Ectodermal cell (in vitro differentiated cells): ENCODE data around the gene BAG1. TPM values are rescaled to one million over a fixed set of nuclear protein-coding genes. Genes with fewer than 3 reads are reported as not detected.

Source experiments
- H3K27ac ChIP-seq: 2 replicates; pipeline ENCODE4 v1.7.0; 2013; ENCODE audit warnings: mild to moderate bottlenecking, low read depth, low read length; ENCODE audit not compliant: insufficient read depth, poor library complexity, severe bottlenecking
- H3K27me3 ChIP-seq: 2 replicates; pipeline ENCODE4 v1.7.0; 2013; ENCODE audit warnings: mild to moderate bottlenecking, low read length; ENCODE audit not compliant: insufficient read depth, control insufficient read depth, poor library complexity, severe bottlenecking
- H3K36me3 ChIP-seq: one replicate; pipeline ENCODE4 v1.7.0; 2013; ENCODE audit warnings: low read length; ENCODE audit not compliant: control insufficient read depth, insufficient read depth
- H3K4me1 ChIP-seq: one replicate; pipeline ENCODE4 v1.7.0; 2013; ENCODE audit warnings: low read length; ENCODE audit not compliant: control insufficient read depth, insufficient read depth
- H3K4me3 ChIP-seq: 2 replicates; pipeline ENCODE4 v1.7.0; 2013; ENCODE audit warnings: low read depth, low read length, control low read depth; ENCODE audit not compliant: insufficient read depth
- H3K9me3 ChIP-seq: 2 replicates; pipeline ENCODE4 v1.7.0; 2013; ENCODE audit warnings: mild to moderate bottlenecking, low read length, moderate library complexity; ENCODE audit not compliant: control insufficient read depth
- WGBS, 2 experiments: methylation state at CpG; one replicate each; pipeline ENCODE4 v1.1.7; 2013; ENCODE audit warnings: missing lambda C conversion rate in 2 of 2; 5-methylcytosine and 5-hydroxymethylcytosine counted together
- polyA plus RNA-seq, 4 experiments: library from polyadenylated mRNA; stranded (reverse); fragments of 50-300 nt; gene quantifications; one replicate each; pipeline ENCODE4 v1.2.3, GENCODE V29; 2013

The BAG1 gene
- polyA plus RNA-seq (2013, experiment 1 of 4): 72.2 TPM
- 62.3 TPM for polyA plus RNA-seq (2013, experiment 2 of 4)
- 47.0 TPM for polyA plus RNA-seq (2013, experiment 3 of 4)
- polyA plus RNA-seq (2013, experiment 4 of 4): 48.4 TPM

DNA sequence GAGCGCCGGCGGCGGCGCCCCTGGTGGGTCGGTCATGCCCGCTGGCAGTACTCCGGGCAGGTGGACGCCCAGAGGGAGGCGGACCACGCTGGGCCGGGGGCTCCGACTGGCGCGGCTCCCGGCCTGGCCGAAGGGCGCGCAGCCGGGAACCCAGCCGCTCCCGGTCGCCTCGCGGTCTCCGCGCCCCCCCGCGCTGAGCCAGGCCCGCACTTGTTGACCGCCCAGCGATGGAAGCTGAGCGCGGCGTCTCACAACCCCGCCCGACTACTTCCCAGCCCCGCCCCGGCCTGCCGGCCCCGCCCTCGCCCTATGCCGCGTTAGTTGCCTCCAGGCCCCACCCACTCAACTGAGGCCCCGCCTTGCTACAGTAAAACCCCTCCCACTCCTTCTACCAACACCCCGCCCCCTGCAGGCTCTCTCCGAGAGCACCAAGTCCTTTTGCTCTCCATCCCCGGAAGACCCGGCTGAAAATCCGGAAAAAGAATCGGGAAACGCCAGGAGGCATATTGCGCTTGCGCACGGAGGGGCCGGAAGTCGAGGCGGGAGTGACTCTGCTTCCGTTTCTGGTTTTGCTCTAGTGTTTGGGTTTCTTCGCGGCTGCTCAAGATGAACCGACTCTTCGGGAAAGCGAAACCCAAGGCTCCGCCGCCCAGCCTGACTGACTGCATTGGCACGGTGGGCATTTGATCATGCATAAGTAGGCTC lies at the start of gene BAG1, which contains the start of gene CHMP5:
TSS of gene BAG1 (minus strand) at position 236 of the 705 bp plus-strand sequence.
TSS of gene CHMP5 (plus strand) at position 577 of the 705 bp plus-strand sequence. CDS start at position 607, 30 bp downstream.
- peak within 1 kb of the TSS; percentile 62 for H3K4me3 ChIP-seq
- H3K27ac ChIP-seq: no peak within 1 kb of the TSS
- WGBS, 2 experiments: 0% methylated on average over 67 of the region's 67 CpGs
- H3K27me3 ChIP-seq: no peaks in the 10 kb centered on the region
- H3K4me1 ChIP-seq: peaks cover 7% of the 10 kb centered on the region
- H3K9me3 ChIP-seq: no peaks in the 10 kb centered on the region
- H3K36me3 ChIP-seq: peaks cover 44% of the 10 kb centered on the region

GRCh38 chr9:33311953-33312352 lies 47.4 kb upstream of the BAG1 start:
- peaks cover 42% of the 10 kb centered on the region for H3K36me3 ChIP-seq
- no peaks in the 10 kb centered on the region for H3K9me3 ChIP-seq
- no peaks in the 10 kb centered on the region for H3K4me1 ChIP-seq
- no peaks in the 10 kb centered on the region for H3K27me3 ChIP-seq
- no peak overlapping the region for H3K27ac ChIP-seq
- 94 to 99% methylated on average over 2 of the region's 2 CpGs for WGBS, 2 experiments
- H3K4me3 ChIP-seq: no peak overlapping the region

GRCh38 chr9:33310748-33311147 lies 46.2 kb upstream of the BAG1 start:
- Histone ChIP-seq H3K4me3 (no peak overlapping the region), H3K27me3 (no peaks in the 10 kb centered on the region), H3K9me3 (no peaks in the 10 kb centered on the region), H3K27ac (no peak overlapping the region), H3K4me1 (no peaks in the 10 kb centered on the region), H3K36me3 (peaks cover 51% of the 10 kb centered on the region)
- 91 to 95% methylated on average over 1 of the region's 2 CpGs for WGBS, 2 experiments

DNA sequence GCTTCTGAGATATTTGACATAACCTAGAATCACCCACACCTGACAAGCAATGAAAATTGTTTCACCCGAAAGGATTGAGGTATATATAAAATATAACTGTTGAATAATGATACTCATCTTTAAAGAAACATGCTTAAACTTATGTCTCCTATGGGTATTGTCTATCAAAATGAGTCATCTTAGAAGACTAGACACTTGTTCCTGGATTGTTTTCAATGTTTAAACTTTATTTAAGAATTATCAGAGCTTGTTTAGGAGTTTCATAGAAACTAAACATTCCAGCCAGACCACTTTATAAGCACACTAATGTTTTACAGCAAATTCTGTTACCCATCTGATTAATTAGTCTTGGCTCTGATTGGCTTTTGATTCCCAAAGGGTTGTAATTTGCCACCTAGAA lies 45.4 kb upstream of the BAG1 start:
- no peak overlapping the region for H3K27ac ChIP-seq
- peaks cover 53% of the 10 kb centered on the region for H3K36me3 ChIP-seq
- no peaks in the 10 kb centered on the region for H3K9me3 ChIP-seq
- no peak overlapping the region for H3K4me3 ChIP-seq
- WGBS, 2 experiments: no CpG with 5 or more reads among the region's 1 CpG
- no peaks in the 10 kb centered on the region for H3K4me1 ChIP-seq
- no peaks in the 10 kb centered on the region for H3K27me3 ChIP-seq

- no peaks in the 10 kb centered on the region for H3K9me3 ChIP-seq
- H3K36me3 ChIP-seq: peaks cover 48% of the 10 kb centered on the region
- 86 to 93% methylated on average over 1 of the region's 1 CpG for WGBS, 2 experiments
- H3K4me3 ChIP-seq: no peak overlapping the region
- H3K4me1 ChIP-seq: no peaks in the 10 kb centered on the region
- no peaks in the 10 kb centered on the region for H3K27me3 ChIP-seq
- no peak overlapping the region for H3K27ac ChIP-seq
Measured at GRCh38 chr9:33307067-33307466, 42.6 kb upstream of the BAG1 start.

- WGBS, 2 experiments: 94 to 95% methylated on average over 3 of the region's 3 CpGs
- Histone ChIP-seq H3K4me3 (no peak overlapping the region), H3K27me3 (no peaks in the 10 kb centered on the region), H3K36me3 (peaks cover 42% of the 10 kb centered on the region), H3K4me1 (no peaks in the 10 kb centered on the region), H3K9me3 (no peaks in the 10 kb centered on the region), H3K27ac (no peak overlapping the region)
Measured at GRCh38 chr9:33306037-33306436, 41.5 kb upstream of the BAG1 start.

DNA sequence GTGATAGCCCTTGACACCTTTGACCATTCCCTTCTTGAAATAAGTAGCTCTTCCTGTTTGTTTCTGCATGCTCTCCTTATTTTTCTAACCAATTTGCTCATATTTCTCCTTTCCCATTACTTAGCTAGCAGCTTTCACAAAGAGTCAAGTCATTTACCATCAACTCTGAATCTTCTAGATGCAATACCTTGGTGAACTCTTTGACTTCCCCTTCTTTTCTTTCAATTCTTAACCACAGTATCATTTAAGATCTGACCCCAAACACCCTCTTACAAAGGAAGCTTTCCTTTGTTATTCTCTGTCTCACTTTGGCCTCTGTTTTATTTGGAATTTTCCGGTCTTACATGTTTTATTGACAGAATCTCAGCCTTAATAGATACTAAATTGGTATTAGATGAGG lies 39.9 kb upstream of the BAG1 start:
- Histone ChIP-seq H3K4me1 (no peaks in the 10 kb centered on the region), H3K36me3 (peaks cover 45% of the 10 kb centered on the region), H3K27me3 (no peaks in the 10 kb centered on the region), H3K27ac (no peak overlapping the region), H3K9me3 (no peaks in the 10 kb centered on the region), H3K4me3 (no peak overlapping the region)
- WGBS, 2 experiments: 90% methylated on average over 1 of the region's 1 CpG; no CpG with 5 or more reads in 1 of the 2 experiments

DNA sequence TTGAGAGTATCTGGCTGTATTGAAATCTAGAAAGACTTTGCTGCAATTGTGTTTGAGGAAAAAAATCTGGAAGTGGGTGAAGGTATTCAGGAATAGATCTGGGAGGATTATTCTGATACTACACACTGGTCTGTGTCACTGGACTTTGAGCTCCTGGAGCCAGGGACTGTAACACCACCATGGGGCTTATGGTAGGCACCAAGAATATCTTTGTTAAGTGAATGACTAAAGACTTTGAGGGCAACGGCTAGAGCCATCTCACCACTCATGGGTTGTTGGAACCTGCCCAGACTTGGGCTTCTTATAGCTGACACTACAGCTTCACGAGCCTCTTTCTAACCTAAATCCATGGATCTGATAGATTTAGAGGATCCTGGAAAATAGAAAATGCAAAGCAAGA lies 36.0 kb upstream of the BAG1 start:
- 91 to 96% methylated on average over 2 of the region's 2 CpGs for WGBS, 2 experiments
- Histone ChIP-seq H3K9me3 (no peaks in the 10 kb centered on the region), H3K27me3 (no peaks in the 10 kb centered on the region), H3K27ac (no peak overlapping the region), H3K36me3 (peaks cover 26% of the 10 kb centered on the region), H3K4me3 (no peak overlapping the region), H3K4me1 (no peaks in the 10 kb centered on the region)

- Histone ChIP-seq H3K4me3 (no peak overlapping the region), H3K9me3 (no peaks in the 10 kb centered on the region), H3K4me1 (no peaks in the 10 kb centered on the region), H3K27ac (no peak overlapping the region), H3K36me3 (peaks cover 15% of the 10 kb centered on the region), H3K27me3 (no peaks in the 10 kb centered on the region)
- WGBS, 2 experiments: 92 to 100% methylated on average over 1 of the region's 1 CpG
Measured at GRCh38 chr9:33297432-33297831, 32.9 kb upstream of the BAG1 start.

GRCh38 chr9:33295571-33295970 lies 31.1 kb upstream of the BAG1 start:
- no peak overlapping the region for H3K27ac ChIP-seq
- H3K9me3 ChIP-seq: no peaks in the 10 kb centered on the region
- peaks cover 5% of the 10 kb centered on the region for H3K4me1 ChIP-seq
- H3K4me3 ChIP-seq: no peak overlapping the region
- peaks cover 7% of the 10 kb centered on the region for H3K36me3 ChIP-seq
- no peaks in the 10 kb centered on the region for H3K27me3 ChIP-seq
- WGBS, 2 experiments: 100% methylated on average over 2 of the region's 2 CpGs
